Muscle of back (tissue), 11 donors: ENCODE results near the gene KSR1. TPM values are rescaled to one million over a fixed set of nuclear protein-coding genes. Genes with fewer than 3 reads are reported as not detected.

ENCODE experiments used
- DNase-seq, 3 donors: peaks; one replicate each; pipeline versions ENCODE4 v3.0.0 to v3.0.0-alpha.2; 2013
- polyA plus RNA-seq, 10 donors: library from polyadenylated mRNA; unstranded; fragments of 120-200 nt; gene quantifications; one replicate each; pipeline ENCODE4 v1.2.1, GENCODE V29; 2013; ENCODE audit not compliant: insufficient read length in 10 of 10

The KSR1 gene
- polyA plus RNA-seq, 10 donors = 56.1 to 93.2 (median 75.6) TPM

GRCh38 chr17:27473190-27473747 lies 17.0 kb downstream of the KSR1 start:
- no peak for DNase-seq

DNA sequence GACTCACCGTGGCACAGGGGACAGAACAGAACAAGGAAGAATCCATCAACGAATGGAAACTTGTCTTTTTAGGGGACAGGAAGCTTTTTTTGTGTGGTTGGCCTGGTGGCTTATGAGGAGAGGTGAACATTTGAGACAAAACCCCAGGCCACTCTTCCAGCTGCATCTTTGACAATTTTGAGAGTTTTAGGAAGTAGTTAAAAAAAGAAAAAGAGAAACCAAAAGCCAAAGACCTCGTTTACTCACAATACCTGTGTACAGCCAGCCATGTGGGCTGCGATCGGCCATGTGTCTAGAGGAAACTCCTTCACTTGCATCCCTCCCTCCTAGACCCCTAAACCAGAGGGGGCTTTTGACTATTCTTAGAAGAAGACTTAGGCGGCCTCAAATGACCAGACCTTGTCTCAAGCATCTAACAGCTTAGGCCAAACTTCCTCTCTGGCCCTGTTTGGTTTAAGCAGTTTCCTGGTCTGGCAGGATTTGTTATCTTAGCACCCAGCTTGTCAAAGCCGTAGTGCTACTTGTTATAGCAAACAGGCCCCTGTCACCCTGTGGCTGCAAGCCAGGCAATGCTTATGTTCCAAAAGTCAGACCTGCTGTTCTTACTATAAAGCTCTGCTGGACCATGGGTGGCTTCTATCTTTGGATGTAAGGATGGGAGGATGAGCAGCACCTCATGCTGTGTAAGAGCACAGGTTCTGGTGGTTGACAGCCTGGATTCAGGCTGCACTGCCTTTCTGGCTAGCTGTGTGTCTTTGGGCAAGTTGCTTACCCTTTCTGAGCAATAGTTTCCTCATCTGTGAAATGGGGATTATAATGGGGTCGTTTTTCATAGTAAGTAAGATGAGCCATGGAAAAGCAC lies 17.7 kb downstream of the KSR1 start:
- DNase-seq = no peak

- DNase-seq = no peak
Observed at GRCh38 chr17:27475070-27475673, 18.9 kb downstream of the KSR1 start.

- DNase-seq = no peak
Observed at GRCh38 chr17:27475981-27476895, 20.0 kb downstream of the KSR1 start.

- no peak for DNase-seq
Observed at GRCh38 chr17:27477050-27477888, 21.0 kb downstream of the KSR1 start.

DNA sequence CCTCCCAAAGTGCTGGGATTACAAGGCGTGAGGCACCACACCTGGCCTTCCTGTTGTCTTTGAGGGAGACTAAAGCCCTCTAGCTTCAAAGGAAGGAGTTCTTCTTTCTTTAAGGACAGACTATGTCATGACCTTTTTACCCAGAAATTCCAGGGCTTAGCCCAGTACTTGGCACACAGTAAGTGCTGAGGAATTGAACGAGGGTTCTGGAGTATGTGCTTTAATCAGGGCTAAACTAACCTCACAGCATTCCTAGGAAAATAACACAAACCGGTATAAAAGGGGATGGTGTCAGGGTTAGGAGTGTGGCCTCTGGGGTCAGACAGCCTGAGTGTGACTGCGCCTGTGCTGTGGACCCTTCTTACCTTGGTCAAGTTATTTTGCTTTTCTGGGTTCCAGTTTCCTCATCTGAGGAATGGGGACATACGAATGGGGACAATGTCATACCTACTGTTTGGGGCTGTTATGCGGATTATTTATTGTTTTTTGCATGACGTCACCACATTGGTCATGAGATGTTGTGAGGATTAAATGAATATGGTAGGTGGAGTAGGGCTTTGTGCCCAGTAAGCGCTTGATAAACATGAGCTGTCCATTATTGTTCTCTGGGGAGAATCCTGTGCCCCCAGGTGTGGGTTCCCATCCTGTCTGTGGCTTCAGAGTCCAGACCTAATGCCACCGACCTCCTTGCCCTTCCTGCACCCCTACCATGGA lies 21.9 kb downstream of the KSR1 start:
- DNase-seq = no peak

GRCh38 chr17:27478901-27479538 lies 22.8 kb downstream of the KSR1 start:
- DNase-seq = no peak

GRCh38 chr17:27479838-27480237 lies 23.6 kb downstream of the KSR1 start:
- no peak for DNase-seq

DNA sequence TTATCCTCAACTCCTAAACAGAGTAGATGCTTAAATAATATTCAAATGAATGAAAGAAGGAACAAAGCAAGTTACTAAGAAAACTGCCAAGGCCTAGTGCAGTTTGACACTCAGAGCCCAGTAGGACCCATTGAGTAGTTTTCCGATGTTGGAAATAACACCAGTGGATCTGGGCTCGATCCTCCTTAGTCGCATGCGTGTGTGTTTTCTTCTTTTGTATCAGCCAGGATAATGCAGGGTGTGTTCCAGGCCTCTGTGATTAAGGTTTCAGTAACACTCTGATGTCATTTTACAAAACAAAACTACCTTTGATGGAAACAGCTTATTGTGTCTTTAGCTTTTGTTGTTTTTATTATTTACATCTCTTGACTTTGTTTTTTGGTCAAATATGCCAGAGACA lies 24.5 kb downstream of the KSR1 start:
- DNase-seq = no peak

DNA sequence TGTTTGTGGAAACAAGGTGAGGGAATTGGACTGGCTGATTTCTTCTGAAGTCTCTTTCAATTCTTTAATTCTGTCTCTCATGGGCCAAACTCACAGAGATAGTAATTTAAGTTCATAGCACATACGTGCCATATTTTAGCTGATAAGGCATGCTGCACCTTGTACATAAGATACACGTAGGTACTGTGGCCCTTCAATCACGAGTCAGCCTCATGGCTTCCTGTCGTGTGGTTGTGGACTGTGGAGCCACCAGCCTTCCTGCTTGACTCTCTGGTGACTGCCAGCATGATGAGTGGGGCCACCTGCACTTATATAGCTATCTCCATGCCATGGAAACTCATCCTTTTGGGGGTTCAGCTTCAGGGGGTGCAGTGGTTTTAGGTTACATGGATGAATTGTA lies 25.1 kb downstream of the KSR1 start:
- no peak for DNase-seq

DNA sequence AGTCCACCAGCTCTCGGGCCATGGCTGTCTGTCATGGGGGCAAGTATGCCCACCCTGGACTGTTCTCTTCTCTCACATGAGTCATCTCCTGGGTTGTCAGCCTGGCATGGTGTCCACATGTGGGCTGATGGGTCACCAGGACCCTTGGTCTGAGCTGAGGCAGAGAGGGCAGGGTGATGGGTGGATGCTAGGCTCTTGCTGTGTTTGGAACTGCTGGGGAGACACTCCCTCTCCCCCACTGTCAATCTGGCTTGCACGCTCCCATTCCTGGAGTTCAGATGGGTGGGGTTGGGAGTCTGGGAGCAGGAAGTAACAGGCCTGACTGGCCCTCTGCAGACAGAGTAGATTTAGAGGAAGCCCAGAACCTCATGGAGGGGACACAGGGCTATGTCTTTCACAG lies 28.9 kb downstream of the KSR1 start:
- no peak for DNase-seq

- DNase-seq = no peak
Observed at GRCh38 chr17:27485716-27486495, 29.7 kb downstream of the KSR1 start.

DNA sequence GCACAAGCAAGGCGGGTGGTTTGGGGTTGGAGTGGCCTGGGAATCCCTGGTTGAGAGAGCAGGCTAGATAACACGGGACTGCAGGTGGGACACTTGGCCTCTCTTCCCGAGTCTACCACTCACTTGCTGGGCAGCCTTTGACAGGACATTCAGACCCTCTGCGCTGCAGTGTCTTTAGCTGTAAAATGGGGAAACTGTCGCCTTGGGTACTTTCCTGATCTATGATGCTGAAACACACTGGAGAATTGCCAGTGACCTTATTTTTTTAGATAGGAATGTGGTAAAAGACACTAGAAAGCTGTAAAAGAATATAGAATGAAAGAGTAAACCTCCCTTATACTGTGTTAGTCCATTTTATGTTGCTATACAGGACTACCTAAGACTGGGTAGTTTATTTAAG lies 30.5 kb downstream of the KSR1 start:
- no peak for DNase-seq

DNA sequence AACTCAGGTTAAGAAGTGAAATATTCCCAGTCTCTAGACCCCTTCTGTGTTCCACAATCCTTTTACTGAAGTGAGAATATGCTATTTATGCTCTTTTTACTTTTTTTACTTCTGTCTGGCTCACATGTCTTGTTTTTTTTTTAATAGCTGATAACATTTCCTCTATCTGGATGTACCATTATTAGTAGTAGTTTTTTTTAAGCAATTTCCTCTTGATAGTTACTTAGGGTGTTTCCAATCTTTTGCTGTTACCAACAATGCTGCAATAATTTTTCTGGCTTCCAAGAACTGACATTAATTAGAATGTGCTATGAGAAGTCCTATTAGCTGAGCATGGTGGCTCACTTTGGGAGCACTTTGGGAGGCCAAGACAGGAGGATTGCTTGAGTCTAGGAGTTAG lies 32.0 kb downstream of the KSR1 start:
- no peak for DNase-seq

DNA sequence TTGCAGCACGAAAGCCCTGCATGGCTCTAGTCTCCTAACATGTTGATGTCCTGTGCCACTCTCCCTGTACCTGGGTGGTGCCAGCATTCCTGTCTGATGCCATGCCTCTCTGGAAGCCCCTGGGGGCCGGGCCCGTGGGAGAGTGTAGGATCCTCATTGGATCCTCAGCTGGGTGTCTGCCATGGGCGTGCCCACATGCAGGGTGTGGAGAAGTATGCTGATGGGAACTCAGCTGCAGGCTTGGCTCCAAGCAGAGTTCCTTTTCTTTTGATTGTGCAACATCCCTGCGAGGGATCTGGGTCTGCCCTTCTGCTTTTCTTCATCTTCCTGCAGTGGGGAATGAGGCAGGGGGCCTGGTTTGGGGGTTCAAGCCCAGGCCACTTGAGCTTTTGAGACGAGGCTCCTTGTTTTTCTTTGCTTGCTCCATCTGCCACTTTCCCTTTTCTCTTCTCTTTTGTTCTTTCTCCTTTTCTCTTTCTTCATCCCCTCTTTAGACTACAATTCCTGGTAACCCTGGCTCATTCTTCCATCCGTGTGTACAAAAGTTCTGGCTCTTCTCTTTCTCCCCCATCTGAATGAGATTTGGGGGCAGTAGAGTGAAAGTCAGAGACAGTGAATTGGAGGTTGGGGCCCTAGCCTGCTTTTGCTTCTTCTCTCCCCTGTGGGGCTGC lies 32.9 kb downstream of the KSR1 start:
- peak in 1 of 3 donors; percentile 68 for DNase-seq

DNA sequence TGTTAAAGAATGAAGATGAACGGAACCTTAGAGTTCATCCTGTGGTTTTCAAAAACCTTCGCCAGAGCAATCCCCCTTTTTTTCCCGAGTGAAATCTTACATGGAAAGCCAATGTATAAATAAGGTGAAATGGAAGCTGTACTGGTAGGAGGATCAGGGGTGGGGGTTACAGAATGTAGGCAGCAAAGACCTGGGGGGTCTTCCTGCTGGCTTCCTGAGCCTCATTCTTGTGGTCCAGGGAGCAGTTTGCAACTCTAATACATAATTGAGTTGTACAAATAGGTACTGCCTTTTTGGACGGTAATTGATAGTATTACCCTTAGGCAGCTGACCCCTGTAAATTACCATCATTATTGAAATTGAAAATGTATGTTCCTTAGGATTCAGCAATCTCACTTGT lies 34.1 kb downstream of the KSR1 start:
- no peak for DNase-seq

DNA sequence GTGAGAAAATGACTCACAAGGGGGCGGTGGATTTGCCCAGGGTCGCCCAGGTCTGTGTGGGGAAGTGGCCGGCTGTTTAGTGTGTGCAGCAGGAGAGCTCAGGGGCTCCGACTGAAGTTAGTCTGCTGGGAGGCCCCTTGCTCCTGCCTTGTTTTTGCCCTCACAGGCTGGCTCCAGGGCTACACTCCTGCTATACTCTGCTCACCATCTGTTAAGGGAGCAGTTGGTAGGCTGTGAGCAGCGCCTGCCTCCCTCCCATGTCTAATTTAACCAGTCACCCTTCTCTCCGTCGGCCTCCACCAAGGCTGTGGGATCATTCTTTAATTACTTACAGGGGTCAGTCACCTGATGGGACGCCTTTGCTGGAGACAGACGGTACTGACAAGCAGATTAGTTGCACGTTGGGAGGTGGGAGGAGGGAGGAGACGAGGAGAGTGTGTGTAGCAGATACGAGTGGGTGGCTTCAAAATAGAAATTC lies 35.5 kb downstream of the KSR1 start:
- no peak for DNase-seq

DNA sequence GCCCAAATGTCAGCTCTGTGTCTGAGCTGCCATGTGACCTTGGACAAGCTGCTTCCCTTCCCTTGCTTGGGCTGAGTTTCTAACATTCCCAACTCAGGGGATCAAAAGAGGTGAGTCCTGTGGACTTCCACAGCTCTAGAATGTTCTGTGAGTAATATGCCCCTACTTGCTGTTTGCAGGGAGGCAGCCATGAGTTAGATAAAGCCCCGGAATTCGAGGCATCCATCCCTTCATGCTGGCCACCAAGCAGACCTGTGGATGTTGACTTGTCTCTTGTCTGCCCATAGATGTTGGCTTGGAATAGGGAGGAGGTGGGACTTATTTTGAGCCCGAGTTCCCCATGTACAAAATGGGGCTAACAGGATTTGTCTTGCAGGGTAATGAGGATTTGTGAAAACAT lies 36.2 kb downstream of the KSR1 start:
- DNase-seq = no peak
